ENCODE measurements around the gene CD74. TPM values are rescaled to one million over a fixed set of nuclear protein-coding genes. Genes with fewer than 3 reads are reported as not detected.

CD74 gene
- total and polyA plus RNA-seq, 2 of the 8 experiments (the other 6 are each of a cell fraction or from before 2014, with no cell fraction given), result 45.9 to 61.0 TPM

GRCh38 chr5:150440948-150441812, 28.5 kb upstream of the CD74 start:
- Histone ChIP-seq H3K14ac (ENCODE audit: insufficient read length) (no peak overlapping the region), H2BK20ac (ENCODE audit: low read length) (no peak overlapping the region), H3K79me1 (ENCODE audit: low read depth, low read length) (no peaks in the 10 kb centered on the region), H4K20me1 (replicated peaks in 1 of 2; ENCODE audit: control insufficient read depth in 1 of 2, insufficient read depth in 2 of 2, low read length in 2 of 2) (peaks cover 7 to 15% of the 10 kb centered on the region in 2 experiments), H3K9me3 (ENCODE audit: insufficient read depth in 2 of 2, low read depth in 1 of 2, low read length in 1 of 2) (no peaks in the 10 kb centered on the region), H3K4ac (replicated peaks; ENCODE audit: insufficient read length, low read depth, low read length) (no peak overlapping the region), H3K9ac (replicated peaks in 1 of 4; ENCODE audit: extremely low read depth in 1 of 4, low read depth in 3 of 4, low read length in 3 of 4) (no peak overlapping the region), H4K91ac (replicated peaks; ENCODE audit: insufficient read length, low read length) (no peak overlapping the region), H3K23me2 (ENCODE audit: low read depth, low read length) (no peaks in the 10 kb centered on the region), H2BK120ac (replicated peaks; ENCODE audit: low read depth, low read length) (no peak overlapping the region), H2BK15ac (ENCODE audit: low read length) (no peak overlapping the region), H4K8ac (ENCODE audit: extremely low read depth, insufficient read depth, low read length) (peak overlapping the region; percentile 39; the same call in 1 of the 2 replicates), H3K4me3 (ENCODE audit: extremely low read depth in 1 of 4, insufficient read depth in 2 of 4, low read depth in 3 of 4, low read length in 4 of 4) (no peak overlapping the region), H2BK12ac (ENCODE audit: low read depth, low read length) (no peak overlapping the region), H4K5ac (ENCODE audit: insufficient read length, low read depth, low read length) (no peak overlapping the region), H3K23ac (ENCODE audit: insufficient read length) (no peak overlapping the region), H3K4me1 (replicated peaks in 1 of 4; ENCODE audit: control insufficient read depth in 3 of 4, insufficient read depth in 4 of 4, low read length in 3 of 4) (peaks cover 0 to 3% (median 1%) of the 10 kb centered on the region in 4 experiments; a peak in 4 of 7 replicates), H3K4me2 (ENCODE audit: insufficient read depth in 1 of 2, low read depth in 2 of 2, low read length in 2 of 2) (peak overlapping the region in 1 of 2 experiments; percentile 19; a peak in 2 of 4 replicates), H2AK5ac (ENCODE audit: low read depth, low read length) (no peak overlapping the region), H3K79me2 (ENCODE audit: control insufficient read depth in 1 of 2, insufficient read depth in 2 of 2, low read length in 2 of 2) (peaks cover 0 to 2% of the 10 kb centered on the region in 2 experiments; a peak in 1 of 4 replicates), H3K18ac (ENCODE audit: extremely low read depth, low read length) (no peak overlapping the region), H2AFZ (ENCODE audit: low read length) (no peak overlapping the region), H3K36me3 (ENCODE audit: control insufficient read depth in 2 of 4, insufficient read depth in 4 of 4, low read length in 3 of 4) (peaks cover 26 to 32% (median 29%) of the 10 kb centered on the region in 4 experiments), H2BK5ac (ENCODE audit: low read depth, low read length) (no peak overlapping the region; the same call in 1 of the 2 replicates), H3K27ac (ENCODE audit: low read depth, low read length) (peak overlapping the region; percentile 8; the same call in 1 of the 2 replicates), H3K56ac (replicated peaks; ENCODE audit: insufficient read length, low read depth, low read length) (no peak overlapping the region), H3K27me3 (replicated peaks in 1 of 4; ENCODE audit: control insufficient read depth in 3 of 4, extremely low read depth in 1 of 4, insufficient read depth in 3 of 4, low read length in 3 of 4) (no peaks in the 10 kb centered on the region)
- FAIRE-seq, result no peak
- DNase-seq (ENCODE audit: low read depth in 1 of 2, low spot score in 2 of 2), result no peak
- TF ChIP-seq EGR1 (IDR thresholded peaks at IDR 0.05; ENCODE audit: borderline replicate concordance, low read depth, low read length), result no peak
- no peak for TF ChIP-seq PHF8 (conservative IDR thresholded peaks at IDR 0.05; ENCODE audit: low read depth, low read length)
- no peak for TF ChIP-seq CTCF (IDR thresholded peaks at IDR 0.05; ENCODE audit: control extremely low read depth in 1 of 3, insufficient read depth in 1 of 3, low read depth in 1 of 3, low read length in 3 of 3)
- no peak for TF ChIP-seq MAX (IDR thresholded peaks at IDR 0.05)
- TF ChIP-seq TCF12 (IDR thresholded peaks at IDR 0.05; ENCODE audit: low read depth, low read length), result no peak
- TF ChIP-seq POU5F1 (IDR thresholded peaks at IDR 0.05; ENCODE audit: low read depth, low read length), result no peak
- ChIA-PET CTCF (ENCODE audit: partially characterized antibody) (interaction anchor here (0.6 to 14.1 kb wide), 5 partner anchors 8 to 219 kb away, joined by 3 to 245 read pairs (median 3); partner anchors contain the start of gene RPS14), POLR2A (ENCODE audit: partially characterized antibody) (interaction anchor here (0.6 to 7.7 kb wide), 16 partner anchors 9 to 341 kb away, joined by 3 to 70 read pairs (median 4); partner anchors contain the start of genes CD74 and RPS14)
- WGBS, 2 experiments (ENCODE audit: extremely low coverage in 1 of 2, insufficient coverage in 1 of 2, insufficient read length in 1 of 2, insufficient replicate concordance in 2 of 2, low coverage in 1 of 2, low lambda C conversion rate in 2 of 2, missing lambda C conversion rate in 1 of 2), result 77% methylated on average over 12 of the region's 12 CpGs; no CpG with 5 or more reads in 1 of the 2 experiments
